GM18508 (cell line): ENCODE results near the gene CD247.

Source experiments
- ATAC-seq: cut with Tn5 transposase; IDR thresholded peaks from one replicate; pipeline ENCODE4 v1.9.1; 2021; ENCODE audit warnings: moderate number of reproducible peaks; ENCODE audit not compliant: insufficient read depth, unreplicated experiment

CD247 gene

GRCh38 chr1:167425482-167425881 is 92.8 kb downstream of the CD247 start:
- no peak for ATAC-seq

GRCh38 chr1:167423684-167424619 is 94.4 kb downstream of the CD247 start:
- no peak for ATAC-seq

GRCh38 chr1:167420510-167420909 is 97.8 kb downstream of the CD247 start:
- ATAC-seq = no peak

GRCh38 chr1:167419245-167419644 is 99.1 kb downstream of the CD247 start:
- no peak for ATAC-seq

- no peak for ATAC-seq
Measured at GRCh38 chr1:167418391-167418790, 99.9 kb downstream of the CD247 start.

GRCh38 chr1:167416506-167416905 is 101.8 kb downstream of the CD247 start:
- no peak for ATAC-seq

- ATAC-seq = no peak
Measured at GRCh38 chr1:167413328-167413727, 105.0 kb downstream of the CD247 start.

GRCh38 chr1:167412920-167413319 is 105.4 kb downstream of the CD247 start:
- no peak for ATAC-seq

- ATAC-seq = no peak
Measured at GRCh38 chr1:167412072-167412471, 106.3 kb downstream of the CD247 start.

- no peak for ATAC-seq
Measured at GRCh38 chr1:167409183-167409582, 109.1 kb downstream of the CD247 start.

- no peak for ATAC-seq
Measured at GRCh38 chr1:167408355-167408754, 110.0 kb downstream of the CD247 start.

- no peak for ATAC-seq
Measured at GRCh38 chr1:167404908-167405307, 113.4 kb downstream of the CD247 start.

- no peak for ATAC-seq
Measured at GRCh38 chr1:167404161-167404888, 114.0 kb downstream of the CD247 start.

- no peak for ATAC-seq
Measured at GRCh38 chr1:167401260-167401873, 117.0 kb downstream of the CD247 start.

- no peak for ATAC-seq
Measured at GRCh38 chr1:167400359-167400953, 117.9 kb downstream of the CD247 start.

GRCh38 chr1:167392200-167392696 is 126.1 kb downstream of the CD247 start:
- ATAC-seq = no peak

- ATAC-seq = no peak
Measured at GRCh38 chr1:167388976-167389375, 129.4 kb downstream of the CD247 start.

- ATAC-seq = no peak
Measured at GRCh38 chr1:167387251-167387910, 130.9 kb downstream of the CD247 start.
